Measurements from ENCODE around the gene CAB39. TPM values are rescaled to one million over a fixed set of nuclear protein-coding genes. Genes with fewer than 3 reads are reported as not detected.

Gene CAB39
- total RNA-seq, 1 donor from 2014 or later, result 62.9 TPM

DNA sequence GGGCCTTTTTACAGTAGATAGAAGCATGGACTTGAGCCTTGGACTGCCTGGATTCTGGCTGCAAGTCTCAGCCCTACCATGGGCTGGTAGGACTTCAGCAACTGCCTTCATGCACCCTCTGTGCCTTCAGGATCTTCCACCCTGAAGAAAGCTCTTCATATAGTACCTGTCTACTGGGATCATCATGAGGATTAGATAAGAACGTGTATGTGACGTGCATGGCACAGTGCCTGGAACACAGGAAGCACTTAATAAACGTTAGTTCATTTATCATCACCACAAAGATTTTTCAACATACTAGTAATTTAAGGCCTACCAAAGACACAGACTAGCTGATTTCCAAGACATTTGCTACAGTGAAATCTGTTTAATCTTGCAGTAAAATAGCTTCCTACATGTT lies 98.9 kb downstream of the CAB39 start:
- peaks cover 22 to 25% of the 10 kb centered on the region in 2 donors for H3K36me3 ChIP-seq
- intact Hi-C loops (cut with DNase I), result no loop called here

DNA sequence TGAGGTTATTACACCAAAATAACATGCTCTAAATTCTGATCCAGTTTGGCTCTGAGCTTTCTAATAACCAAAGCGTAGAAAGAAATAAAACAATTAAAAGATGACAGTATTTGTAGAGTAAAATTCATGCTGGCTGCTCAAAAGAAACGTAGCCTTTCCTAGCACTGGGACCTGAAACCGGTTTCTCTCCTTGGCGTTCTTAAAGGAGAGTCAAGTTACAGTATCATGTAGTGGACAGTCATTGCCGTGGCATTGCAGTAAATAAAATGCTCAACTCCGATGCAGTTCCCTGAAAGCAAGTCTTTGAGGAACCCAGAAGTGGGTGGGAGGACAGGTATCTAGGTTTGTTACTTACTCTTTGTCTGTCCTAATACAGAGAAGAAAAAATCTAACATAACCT lies 99.4 kb downstream of the CAB39 start:
- Histone ChIP-seq H3K4me1 (no peaks in the 10 kb centered on the region), H3K27ac (no peak overlapping the region), H3K36me3 (peaks cover 23 to 25% of the 10 kb centered on the region in 2 donors), H3K9me3 (no peaks in the 10 kb centered on the region), H3K4me3 (no peak overlapping the region), H3K27me3 (no peaks in the 10 kb centered on the region)
- no peak for DNase-seq (ENCODE audit: low spot score in 2 of 2)
- intact Hi-C loops (cut with DNase I), result no loop called here
- TF ChIP-seq, protein P1, sequence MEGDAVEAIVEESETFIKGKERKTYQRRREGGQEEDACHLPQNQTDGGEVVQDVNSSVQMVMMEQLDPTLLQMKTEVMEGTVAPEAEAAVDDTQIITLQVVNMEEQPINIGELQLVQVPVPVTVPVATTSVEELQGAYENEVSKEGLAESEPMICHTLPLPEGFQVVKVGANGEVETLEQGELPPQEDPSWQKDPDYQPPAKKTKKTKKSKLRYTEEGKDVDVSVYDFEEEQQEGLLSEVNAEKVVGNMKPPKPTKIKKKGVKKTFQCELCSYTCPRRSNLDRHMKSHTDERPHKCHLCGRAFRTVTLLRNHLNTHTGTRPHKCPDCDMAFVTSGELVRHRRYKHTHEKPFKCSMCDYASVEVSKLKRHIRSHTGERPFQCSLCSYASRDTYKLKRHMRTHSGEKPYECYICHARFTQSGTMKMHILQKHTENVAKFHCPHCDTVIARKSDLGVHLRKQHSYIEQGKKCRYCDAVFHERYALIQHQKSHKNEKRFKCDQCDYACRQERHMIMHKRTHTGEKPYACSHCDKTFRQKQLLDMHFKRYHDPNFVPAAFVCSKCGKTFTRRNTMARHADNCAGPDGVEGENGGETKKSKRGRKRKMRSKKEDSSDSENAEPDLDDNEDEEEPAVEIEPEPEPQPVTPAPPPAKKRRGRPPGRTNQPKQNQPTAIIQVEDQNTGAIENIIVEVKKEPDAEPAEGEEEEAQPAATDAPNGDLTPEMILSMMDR (IDR thresholded peaks at IDR 0.05), result no peak

More for the DNA sequence above, 98.9 kb downstream of the CAB39 start:
- H3K27ac ChIP-seq, result no peak overlapping the region
- no peak overlapping the region for H3K4me3 ChIP-seq
- no peaks in the 10 kb centered on the region for H3K4me1 ChIP-seq
- TF ChIP-seq, protein P1 (IDR thresholded peaks at IDR 0.05), result no peak
- H3K9me3 ChIP-seq, result no peaks in the 10 kb centered on the region
- H3K27me3 ChIP-seq, result no peaks in the 10 kb centered on the region
- DNase-seq (ENCODE audit: low spot score in 2 of 2), result no peak

DNA sequence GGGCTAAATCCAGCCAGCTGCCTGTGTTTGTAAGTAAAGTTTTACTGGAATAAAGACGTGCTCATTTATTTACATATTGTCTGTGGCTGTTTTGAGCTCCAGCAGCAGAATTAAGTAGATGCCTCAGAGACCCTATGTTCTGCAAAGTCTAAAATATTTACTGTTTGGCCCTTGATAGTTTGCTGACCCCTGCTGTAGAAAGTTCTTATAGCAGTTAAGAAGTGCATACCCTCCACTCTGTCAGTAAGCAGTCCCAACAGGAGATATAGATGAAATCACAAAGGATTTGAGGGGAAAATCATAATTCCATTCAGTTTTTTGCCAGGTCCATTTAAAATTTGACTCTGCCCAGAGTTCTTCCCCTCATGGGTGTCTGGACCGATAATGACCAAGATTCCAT lies 102.0 kb downstream of the CAB39 start:
- intact Hi-C loops (cut with DNase I), result no loop called here
- Histone ChIP-seq H3K36me3 (peaks cover 41% of the 10 kb centered on the region in 2 donors), H3K27me3 (no peaks in the 10 kb centered on the region)

DNA sequence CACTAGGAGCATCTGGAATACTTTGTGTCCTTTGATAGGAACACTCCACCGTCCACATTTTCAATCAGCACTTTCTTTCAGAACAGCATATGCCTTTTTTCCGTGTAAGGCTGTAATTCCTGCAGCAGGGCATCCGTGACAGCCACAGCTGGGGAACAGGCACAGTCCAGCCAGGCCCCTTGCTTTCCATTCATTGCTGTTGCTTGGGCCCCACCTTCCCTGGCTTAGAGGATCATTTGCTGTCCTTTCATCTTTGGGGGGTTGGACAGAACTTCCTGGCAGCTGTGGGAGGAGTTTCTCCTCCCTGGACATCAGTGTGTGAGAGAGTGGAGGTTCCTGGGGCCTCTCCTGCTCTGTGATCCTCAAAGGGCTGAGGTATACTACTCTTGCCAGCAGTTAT lies 102.4 kb downstream of the CAB39 start:
- TF ChIP-seq, protein P1 (IDR thresholded peaks at IDR 0.05), result no peak
- intact Hi-C loops (cut with DNase I), result no loop called here
- H3K27me3 ChIP-seq, result no peaks in the 10 kb centered on the region
- no peaks in the 10 kb centered on the region for H3K9me3 ChIP-seq
- no peak overlapping the region for H3K4me3 ChIP-seq
- no peaks in the 10 kb centered on the region for H3K4me1 ChIP-seq
- DNase-seq (ENCODE audit: low spot score in 2 of 2), result no peak
- no peak overlapping the region for H3K27ac ChIP-seq
- peaks cover 41% of the 10 kb centered on the region in 2 donors for H3K36me3 ChIP-seq

More for the DNA sequence above, 102.0 kb downstream of the CAB39 start:
- Histone ChIP-seq H3K9me3 (no peaks in the 10 kb centered on the region), H3K4me1 (no peaks in the 10 kb centered on the region), H3K27ac (no peak overlapping the region), H3K4me3 (no peak overlapping the region)
- TF ChIP-seq, protein P1 (IDR thresholded peaks at IDR 0.05), result peak in 1 of 3 experiments; percentile 23
- no peak for DNase-seq (ENCODE audit: low spot score in 2 of 2)

DNA sequence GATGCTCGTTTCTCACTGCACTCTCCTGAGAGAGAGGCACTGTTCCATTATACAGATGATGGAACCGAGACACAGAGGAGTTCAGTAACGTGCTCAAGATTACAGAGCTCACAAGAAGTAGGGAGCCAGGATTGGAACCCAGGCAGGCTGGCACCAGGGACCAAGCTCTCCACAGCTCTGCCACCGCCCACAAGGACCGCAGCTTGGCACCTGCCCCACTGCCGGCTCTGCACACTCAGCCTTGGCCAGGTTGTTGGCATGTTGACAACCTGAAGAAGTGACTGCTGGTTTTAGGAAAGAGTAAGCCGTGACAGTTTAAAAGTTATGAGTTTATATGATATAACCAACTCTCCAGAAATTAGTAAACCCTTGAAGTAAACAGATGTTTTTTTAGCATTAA lies 104.1 kb downstream of the CAB39 start:
- DNase-seq (ENCODE audit: low spot score in 2 of 2), result no peak
- intact Hi-C loops (cut with DNase I), result no loop called here

More for the DNA sequence above, 104.1 kb downstream of the CAB39 start:
- no peaks in the 10 kb centered on the region for H3K4me1 ChIP-seq
- TF ChIP-seq, protein P1 (IDR thresholded peaks at IDR 0.05), result no peak
- no peaks in the 10 kb centered on the region for H3K9me3 ChIP-seq
- no peak overlapping the region for H3K27ac ChIP-seq
- H3K27me3 ChIP-seq, result no peaks in the 10 kb centered on the region
- no peak overlapping the region for H3K4me3 ChIP-seq
- peaks cover 26 to 27% of the 10 kb centered on the region in 2 donors for H3K36me3 ChIP-seq

Data from ascending aorta (tissue), 2 donors.